H1 (cell line): ENCODE data around the gene FUT2. TPM values are rescaled to one million over a fixed set of nuclear protein-coding genes. Genes with fewer than 3 reads are reported as not detected.

Experiments used
- CTCF ChIA-PET: fragments of 300-600 bp; sonication (Branson Sonifier 250); formaldehyde crosslinking; loops from one replicate; lab custom pipeline; 2021; ENCODE audit not compliant: partially characterized antibody; lab: Charles Lee
- POLR2A ChIA-PET: fragments of 300-600 bp; sonication (Branson Sonifier 250); formaldehyde crosslinking; loops from one replicate; lab custom pipeline; 2021; ENCODE audit warnings: inconsistent platforms; ENCODE audit not compliant: partially characterized antibody; lab: Charles Lee
- DNase-seq, 2 experiments: peaks; one replicate each; pipeline versions ENCODE4 v3.0.0 to v3.0.0-alpha.2; 2010 to 2022; ENCODE audit warnings: low spot score in 2 of 2, low read depth in 1 of 2, mixed read lengths in 1 of 2
- FAIRE-seq: peaks from 2 replicates; lab custom pipeline; 2011; peaks lifted over from hg19 to GRCh38; lab: Jason Lieb, UNC
- H2AFZ ChIP-seq: 2 replicates; pipeline ENCODE4 v1.8.1; 2012; ENCODE audit warnings: low read length, inconsistent platforms
- H2AK5ac ChIP-seq: 2 replicates; pipeline ENCODE4 v1.6.1; 2013; ENCODE audit warnings: low read depth, low read length
- H2BK120ac ChIP-seq: replicated peaks from 2 replicates; pipeline ENCODE3; 2013; ENCODE audit warnings: low read depth, low read length, inconsistent platforms
- H2BK12ac ChIP-seq: 2 replicates; pipeline ENCODE4 v1.6.1; 2013; ENCODE audit warnings: low read depth, low read length
- H2BK15ac ChIP-seq: 2 replicates; pipeline ENCODE4 v1.6.1; 2013; ENCODE audit warnings: low read length
- H2BK20ac ChIP-seq: 2 replicates; pipeline ENCODE4 v1.6.1; 2013; ENCODE audit warnings: low read length
- H2BK5ac ChIP-seq: 2 replicates; pipeline ENCODE4 v1.6.1; 2013; ENCODE audit warnings: low read depth, low read length
- H3K14ac ChIP-seq: 2 replicates; pipeline ENCODE4 v1.6.1; 2013; ENCODE audit warnings: inconsistent platforms; ENCODE audit not compliant: insufficient read length
- H3K18ac ChIP-seq: 2 replicates; pipeline ENCODE4 v1.6.1; 2013; ENCODE audit warnings: low read length; ENCODE audit errors: extremely low read depth
- H3K23ac ChIP-seq: 2 replicates; pipeline ENCODE4 v1.6.1; 2013; ENCODE audit warnings: inconsistent platforms; ENCODE audit not compliant: insufficient read length
- H3K23me2 ChIP-seq: 2 replicates; pipeline ENCODE4 v1.6.1; 2013; ENCODE audit warnings: low read depth, low read length
- H3K27ac ChIP-seq: 2 replicates; pipeline ENCODE4 v1.6.1; 2011; ENCODE audit warnings: low read depth, low read length, inconsistent platforms
- H3K27me3 ChIP-seq, 4 experiments: replicated peaks in 1 of 4; 1 replicate in 1 of 4; 2 replicates in 3 of 4; pipeline versions ENCODE4 v1.6.1 to v1.8.1; 2011 to 2013; ENCODE audit warnings: low read length in 3 of 4, mild to moderate bottlenecking in 3 of 4, inconsistent platforms in 2 of 4, mixed read lengths in 2 of 4, moderate library complexity in 1 of 4; ENCODE audit not compliant: control insufficient read depth in 3 of 4, insufficient read depth in 3 of 4; ENCODE audit errors: extremely low read depth in 1 of 4
- H3K36me3 ChIP-seq, 4 experiments: 2 replicates each; pipeline versions ENCODE4 v1.6.1 to v1.8.1; 2011 to 2013; ENCODE audit warnings: mild to moderate bottlenecking in 4 of 4, low read length in 3 of 4, moderate library complexity in 2 of 4, control low read depth in 1 of 4, inconsistent platforms in 1 of 4; ENCODE audit not compliant: insufficient read depth in 4 of 4, control insufficient read depth in 2 of 4
- H3K4ac ChIP-seq: replicated peaks from 2 replicates; pipeline ENCODE3; 2013; ENCODE audit warnings: low read length, low read depth, mixed read lengths, inconsistent platforms; ENCODE audit not compliant: insufficient read length
- H3K4me1 ChIP-seq, 4 experiments: replicated peaks in 1 of 4; 1 replicate in 1 of 4; 2 replicates in 3 of 4; pipeline versions ENCODE4 v1.6.1 to v1.8.1; 2011 to 2013; ENCODE audit warnings: low read length in 3 of 4, inconsistent platforms in 2 of 4, mixed read lengths in 1 of 4; ENCODE audit not compliant: insufficient read depth in 4 of 4, control insufficient read depth in 3 of 4
- H3K4me2 ChIP-seq, 2 experiments: 2 replicates each; pipeline versions ENCODE4 v1.6.1 to v1.8.1; 2011 to 2013; ENCODE audit warnings: low read depth in 2 of 2, low read length in 2 of 2, control low read depth in 1 of 2, inconsistent platforms in 1 of 2, mild to moderate bottlenecking in 1 of 2; ENCODE audit not compliant: insufficient read depth in 1 of 2
- H3K4me3 ChIP-seq, 4 experiments: fragments of 200-600, 300-600 bp in 1 of 4; sonication (generic), shearing (Covaris generic), sonication (Bioruptor Twin) in 1 of 4; 2 replicates each; pipeline versions ENCODE4 v1.5.1 to v1.8.1; 2011 to 2016; ENCODE audit warnings: low read length in 4 of 4, low read depth in 3 of 4, control low read depth in 2 of 4, inconsistent platforms in 2 of 4, mild to moderate bottlenecking in 2 of 4, mixed read lengths in 1 of 4, moderate library complexity in 1 of 4; ENCODE audit not compliant: insufficient read depth in 2 of 4; ENCODE audit errors: extremely low read depth in 1 of 4
- H3K56ac ChIP-seq: replicated peaks from 2 replicates; pipeline ENCODE3; 2013; ENCODE audit warnings: low read depth, mild to moderate bottlenecking, mixed read lengths, low read length, inconsistent platforms; ENCODE audit not compliant: insufficient read length
- H3K79me1 ChIP-seq: 2 replicates; pipeline ENCODE4 v1.6.1; 2013; ENCODE audit warnings: low read depth, low read length, control low read depth
- H3K79me2 ChIP-seq, 2 experiments: 2 replicates each; pipeline versions ENCODE4 v1.6.1 to v1.8.1; 2012 to 2013; ENCODE audit warnings: low read length in 2 of 2, mild to moderate bottlenecking in 2 of 2, inconsistent platforms in 1 of 2; ENCODE audit not compliant: insufficient read depth in 2 of 2, control insufficient read depth in 1 of 2
- H3K9ac ChIP-seq, 4 experiments: replicated peaks in 1 of 4; 1 replicate in 1 of 4; 2 replicates in 3 of 4; pipeline versions ENCODE4 v1.6.1 to v1.8.1; 2011 to 2013; ENCODE audit warnings: low read depth in 3 of 4, low read length in 3 of 4, control low read depth in 2 of 4, mild to moderate bottlenecking in 2 of 4, moderate library complexity in 2 of 4, inconsistent platforms in 1 of 4; ENCODE audit errors: extremely low read depth in 1 of 4
- H3K9me3 ChIP-seq, 2 experiments: 2 replicates each; pipeline versions ENCODE4 v1.6.1 to v1.8.1; 2012 to 2013; ENCODE audit warnings: mild to moderate bottlenecking in 2 of 2, moderate library complexity in 2 of 2, control low read depth in 1 of 2, inconsistent platforms in 1 of 2, low read depth in 1 of 2, low read length in 1 of 2, mixed read lengths in 1 of 2; ENCODE audit not compliant: insufficient read depth in 2 of 2
- H4K20me1 ChIP-seq, 2 experiments: replicated peaks in 1 of 2; 2 replicates each; pipeline versions ENCODE3 to v1.8.1; 2011 to 2013; ENCODE audit warnings: inconsistent platforms in 2 of 2, low read length in 2 of 2, mild to moderate bottlenecking in 1 of 2; ENCODE audit not compliant: insufficient read depth in 2 of 2, control insufficient read depth in 1 of 2
- H4K5ac ChIP-seq: 2 replicates; pipeline ENCODE4 v1.6.1; 2013; ENCODE audit warnings: low read length, low read depth, mixed read lengths, inconsistent platforms; ENCODE audit not compliant: insufficient read length
- H4K8ac ChIP-seq: 2 replicates; pipeline ENCODE4 v1.8.0; 2013; ENCODE audit warnings: mild to moderate bottlenecking, moderate library complexity, low read length, inconsistent platforms; ENCODE audit not compliant: insufficient read depth; ENCODE audit errors: extremely low read depth
- H4K91ac ChIP-seq: replicated peaks from 2 replicates; pipeline ENCODE3; 2013; ENCODE audit warnings: low read length, mixed read lengths, inconsistent platforms; ENCODE audit not compliant: insufficient read length
- CBX5 ChIP-seq: fragments of 300-800, 300-1000 bp; sonication (generic); IDR thresholded peaks from 2 replicates; pipeline ENCODE4 v1.7.1; 2016; ENCODE audit warnings: antibody characterized with exemption, low read length, low read depth
- SIX5 ChIP-seq: IDR thresholded peaks from 2 replicates; pipeline ENCODE4 v1.6.1; 2011; ENCODE audit warnings: mild to moderate bottlenecking, low read depth, low read length
- SP4 ChIP-seq: IDR thresholded peaks from 2 replicates; pipeline ENCODE4 v1.6.1; 2012; ENCODE audit warnings: low read length, inconsistent platforms
- TAF1 ChIP-seq: IDR thresholded peaks from 2 replicates; pipeline ENCODE4 v1.6.1; 2011; ENCODE audit warnings: mild to moderate bottlenecking, low read depth, low read length
- TEAD4 ChIP-seq: IDR thresholded peaks from 2 replicates; pipeline ENCODE4 v1.6.1; 2012; ENCODE audit warnings: low read depth, low read length, inconsistent platforms, mixed read lengths
- WGBS, 2 experiments: shearing (Covaris generic) in 1 of 2; methylation state at CpG; one replicate each; pipeline versions ENCODE4 v1.1.6 to v1.1.7; 2013 to 2015; ENCODE audit warnings: low lambda C conversion rate in 2 of 2, mixed read lengths in 2 of 2, inconsistent platforms in 1 of 2, low coverage in 1 of 2, missing lambda C conversion rate in 1 of 2; ENCODE audit not compliant: insufficient replicate concordance in 2 of 2, insufficient coverage in 1 of 2, insufficient read length in 1 of 2; ENCODE audit errors: extremely low coverage in 1 of 2, missing lambda C conversion rate in 1 of 2; 5-methylcytosine and 5-hydroxymethylcytosine counted together
- polyA plus RNA-seq, 7 experiments: library from polyadenylated mRNA; depleted of rRNA in 3 of 7; stranded (reverse) in 5 of 7; unstranded in 2 of 7; fragments of >200 nt in 5 of 7; fragments of 200-250 nt in 2 of 7; gene quantifications; 1 replicate in 5 of 7; 2 replicates in 1 of 7; 4 replicates in 1 of 7; pipeline versions ENCODE4 v1.2.1 to v1.2.3, GENCODE V29; 2011 to 2013; ENCODE audit warnings: missing spikeins in 2 of 7, mixed read lengths in 2 of 7
- total RNA-seq: library from RNA; stranded (reverse); fragmentation: NEBNext Ultra II Directional; extraction: Animal tissue kit (Norgen Biotek cat#: 25700); gene quantifications from 2 replicates; pipeline ENCODE4 v1.2.1, GENCODE V29; 2021
- TF ChIP-seq, protein P1 (sequence below): IDR thresholded peaks from 2 replicates; pipeline ENCODE4 v1.6.1; 2011; ENCODE audit warnings: low read depth, mild to moderate bottlenecking, low read length; ENCODE audit not compliant: insufficient read depth

Gene FUT2
- total and polyA plus RNA-seq, 2 of the 8 experiments (the other 6 are each of a cell fraction or from before 2014, with no cell fraction given), result 5.0 to 5.6 TPM

DNA sequence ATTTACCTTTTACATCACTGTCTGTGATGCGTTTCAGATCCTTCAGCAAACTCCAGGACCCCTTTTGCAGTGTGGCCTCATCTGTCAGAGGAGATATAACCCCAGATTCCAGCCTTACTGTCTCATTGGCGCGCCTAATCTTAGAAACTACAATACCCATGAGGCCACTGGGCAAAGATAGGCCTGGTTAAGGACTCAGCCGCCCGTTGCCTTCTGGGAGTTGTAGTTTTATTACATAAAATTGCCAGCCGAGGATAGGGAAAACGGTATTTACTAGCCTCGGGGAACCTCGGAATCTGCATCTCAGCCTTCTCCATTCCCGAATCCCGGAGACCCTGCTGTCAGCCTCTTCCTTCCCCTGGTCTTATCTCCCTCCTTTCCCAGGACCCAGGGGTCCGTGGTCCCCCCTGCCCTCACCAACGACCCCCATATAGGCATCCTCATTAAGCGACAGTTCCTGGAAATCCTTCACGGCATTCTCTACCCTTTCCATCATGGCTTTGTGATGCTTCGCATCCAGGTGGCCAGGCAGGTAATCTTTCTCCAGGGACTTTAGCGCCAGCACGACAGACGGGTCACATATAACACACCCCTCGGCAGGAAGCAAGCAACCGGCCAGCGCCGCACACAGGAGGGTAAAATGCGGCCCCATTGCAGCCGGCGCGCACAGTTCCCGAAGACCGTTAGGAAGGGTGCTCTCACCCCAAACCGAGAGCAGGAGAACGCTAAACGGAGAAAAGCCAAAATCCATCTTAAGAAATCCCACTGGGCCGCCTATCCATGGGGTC lies 49.6 kb downstream of the FUT2 start:
- TF ChIP-seq TAF1, result no peak
- no peak for TF ChIP-seq CBX5
- 0 out of 2 replicates have a peak, but pooled peaks have one; percentile 13 for TF ChIP-seq TEAD4
- TF ChIP-seq, protein P1, sequence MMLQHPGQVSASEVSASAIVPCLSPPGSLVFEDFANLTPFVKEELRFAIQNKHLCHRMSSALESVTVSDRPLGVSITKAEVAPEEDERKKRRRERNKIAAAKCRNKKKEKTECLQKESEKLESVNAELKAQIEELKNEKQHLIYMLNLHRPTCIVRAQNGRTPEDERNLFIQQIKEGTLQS, result peak; percentile 37; the same call in 1 of the 2 replicates
- TF ChIP-seq SIX5, result peak; percentile 99
- TF ChIP-seq SP4, result peak; percentile 47; the same call in 1 of the 2 replicates
- TF ChIP-seq, all 59 proteins: peak for 4
- Histone ChIP-seq H3K4me3 (no peak overlapping the region), H2BK12ac (peak overlapping the region; percentile 0; the same call in 1 of the 2 replicates), H3K4me1 (peaks cover 5 to 17% (median 12%) of the 10 kb centered on the region in 4 experiments), H3K36me3 (peaks cover 8 to 22% (median 10%) of the 10 kb centered on the region in 4 experiments), H3K27me3 (peaks cover 0 to 5% (median 2%) of the 10 kb centered on the region in 4 experiments; a peak in 3 of 7 replicates), H4K20me1 (peaks cover 3 to 7% of the 10 kb centered on the region in 2 experiments), H3K79me2 (peaks cover 0 to 9% of the 10 kb centered on the region in 2 experiments; a peak in 2 of 4 replicates), H3K9me3 (no peaks in the 10 kb centered on the region), H2BK15ac (0 out of 2 replicates have a peak overlapping the region, but pooled peaks have one; percentile 8), H3K23ac (no peak overlapping the region), H2AFZ (no peak overlapping the region), H3K23me2 (peaks cover 3% of the 10 kb centered on the region; the same call in 1 of the 2 replicates), H3K4ac (no peak overlapping the region), H3K9ac (no peak overlapping the region), H4K8ac (no peak overlapping the region), H3K4me2 (peak overlapping the region in 1 of 2 experiments; percentile 78; a peak in 1 of 4 replicates), H4K91ac (no peak overlapping the region), H2BK120ac (no peak overlapping the region), H3K56ac (no peak overlapping the region), H2BK20ac (no peak overlapping the region), H3K14ac (no peak overlapping the region), H3K18ac (no peak overlapping the region), H4K5ac (no peak overlapping the region), H2BK5ac (peak overlapping the region; percentile 46; the same call in 1 of the 2 replicates), H3K27ac (no peak overlapping the region), H3K79me1 (peaks cover 6% of the 10 kb centered on the region; the same call in 1 of the 2 replicates), H2AK5ac (0 out of 2 replicates have a peak overlapping the region, but pooled peaks have one; percentile 17)
- DNase-seq (peak in 1 of 2 experiments; percentile 72), FAIRE-seq (no peak)
- CTCF ChIA-PET, result interaction anchor here (0.6 to 1.1 kb wide), 3 partner anchors 16 to 354 kb away, joined by 3 read pairs; partner anchors contain the start of gene KDELR1
- WGBS, 2 experiments, result 68% methylated on average over 33 of the region's 33 CpGs; no CpG with 5 or more reads in 1 of the 2 experiments
- POLR2A ChIA-PET, result interaction anchor here (0.8 to 5.6 kb wide), 12 partner anchors 11 to 127 kb away, joined by 3 to 30 read pairs (median 4); partner anchors contain the start of genes FGF21, FUT2, RPL18 and SPHK2
